Mammary epithelial cell (primary cell): Measurements from ENCODE around the gene ATP7B.

ENCODE experiments used
- CTCF ChIP-seq, 2 donors: IDR thresholded peaks in 1 of 2; conservative IDR thresholded peaks in 1 of 2; 2 replicates each; pipeline ENCODE4 v1.5.1; 2011 to 2012; ENCODE audit warnings: inconsistent platforms in 2 of 2, low read length in 2 of 2, mild to moderate bottlenecking in 2 of 2, control low read depth in 1 of 2, low read depth in 1 of 2; ENCODE audit not compliant: insufficient read depth in 1 of 2; ENCODE audit errors: extremely low read depth in 1 of 2
- EZH2 ChIP-seq: IDR thresholded peaks from 2 replicates; pipeline ENCODE4 v1.6.1; 2012; ENCODE audit warnings: low read length, inconsistent platforms, borderline replicate concordance

GRCh38 chr13:51902776-51903175 is 108.5 kb downstream of the ATP7B start:
- TF ChIP-seq CTCF (conservative IDR thresholded peaks at IDR 0.05 in 1 of 2, IDR thresholded peaks at IDR 0.05 in 1 of 2; ENCODE audit: extremely low read depth in 1 of 2, insufficient read depth in 1 of 2, low read depth in 1 of 2, low read length in 2 of 2): no peak
- no peak for TF ChIP-seq EZH2
